H4 (cell line): ENCODE results near the gene USB1. TPM values are rescaled to one million over a fixed set of nuclear protein-coding genes. Genes with fewer than 3 reads are reported as not detected.

Experiments
- DNase-seq: peaks from one replicate; pipeline ENCODE4 v3.0.0-alpha.2; 2015; ENCODE audit warnings: low spot score
- total RNA-seq: library from RNA; depleted of rRNA; stranded (reverse); fragments of >200 nt; shearing (Covaris generic); gene quantifications from 2 replicates; pipeline ENCODE4 v1.2.3, GENCODE V29; 2014

Gene USB1
- total RNA-seq, 1 experiment from 2014 or later, result 28.6 TPM

GRCh38 chr16:58018803-58019202 lies 17.6 kb downstream of the USB1 start:
- no peak for DNase-seq

- no peak for DNase-seq
Measured at GRCh38 chr16:58019866-58020538, 18.8 kb downstream of the USB1 start.

GRCh38 chr16:58020628-58021521 lies 19.7 kb downstream of the USB1 start:
- DNase-seq, result no peak

- no peak for DNase-seq
Measured at GRCh38 chr16:58021661-58022551, 20.7 kb downstream of the USB1 start.

- DNase-seq, result peak; percentile 69
Measured at GRCh38 chr16:58022601-58023371, 21.6 kb downstream of the USB1 start.

GRCh38 chr16:58024486-58025350 lies 23.5 kb downstream of the USB1 start:
- no peak for DNase-seq

- DNase-seq, result no peak
Measured at GRCh38 chr16:58025351-58026138, 24.3 kb downstream of the USB1 start, which contains the start of gene MMP15. TSS of gene MMP15 (plus strand) at chr16:58025754. CDS start at chr16:58026351, 597 bp downstream.

GRCh38 chr16:58026139-58026704 lies 25.0 kb downstream of the USB1 start:
- no peak for DNase-seq

- no peak for DNase-seq
Measured at GRCh38 chr16:58026705-58027160, 25.5 kb downstream of the USB1 start.

GRCh38 chr16:58027161-58027915 lies 26.1 kb downstream of the USB1 start:
- DNase-seq, result no peak

GRCh38 chr16:58027916-58028455 lies 26.8 kb downstream of the USB1 start:
- no peak for DNase-seq

GRCh38 chr16:58028541-58029070 lies 27.4 kb downstream of the USB1 start:
- DNase-seq, result no peak

- no peak for DNase-seq
Measured at GRCh38 chr16:58029410-58029809, 28.2 kb downstream of the USB1 start.

GRCh38 chr16:58030136-58030840 lies 29.1 kb downstream of the USB1 start:
- DNase-seq, result no peak

GRCh38 chr16:58031016-58031800 lies 30.0 kb downstream of the USB1 start:
- no peak for DNase-seq

GRCh38 chr16:58032710-58033293 lies 31.6 kb downstream of the USB1 start:
- DNase-seq, result no peak
